ENCODE measurements around the gene KCTD17. TPM values are rescaled to one million over a fixed set of nuclear protein-coding genes. Genes with fewer than 3 reads are reported as not detected.

Gene KCTD17
- total RNA-seq, 1 donor from 2014 or later = 46.9 TPM

DNA sequence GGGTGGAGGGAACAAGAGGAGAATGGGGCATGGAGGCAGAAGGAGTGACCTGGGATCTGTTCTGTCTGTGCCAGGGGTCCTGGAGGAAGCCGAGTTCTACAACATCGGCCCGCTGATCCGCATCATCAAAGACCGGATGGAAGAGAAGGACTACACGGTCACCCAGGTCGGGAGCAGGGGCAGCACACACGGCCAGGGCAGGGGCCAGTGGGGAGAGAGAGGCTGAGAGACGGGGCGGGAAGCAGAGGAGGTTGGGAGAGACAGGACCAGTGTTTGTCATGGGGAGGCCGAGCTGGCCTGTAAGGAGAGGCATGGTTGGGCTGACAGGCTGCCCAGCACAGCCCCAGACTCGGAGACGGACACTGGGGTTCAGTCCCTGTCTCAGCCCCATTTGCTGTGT lies 4.7 kb downstream of the KCTD17 start:
- TF ChIP-seq, protein P1, sequence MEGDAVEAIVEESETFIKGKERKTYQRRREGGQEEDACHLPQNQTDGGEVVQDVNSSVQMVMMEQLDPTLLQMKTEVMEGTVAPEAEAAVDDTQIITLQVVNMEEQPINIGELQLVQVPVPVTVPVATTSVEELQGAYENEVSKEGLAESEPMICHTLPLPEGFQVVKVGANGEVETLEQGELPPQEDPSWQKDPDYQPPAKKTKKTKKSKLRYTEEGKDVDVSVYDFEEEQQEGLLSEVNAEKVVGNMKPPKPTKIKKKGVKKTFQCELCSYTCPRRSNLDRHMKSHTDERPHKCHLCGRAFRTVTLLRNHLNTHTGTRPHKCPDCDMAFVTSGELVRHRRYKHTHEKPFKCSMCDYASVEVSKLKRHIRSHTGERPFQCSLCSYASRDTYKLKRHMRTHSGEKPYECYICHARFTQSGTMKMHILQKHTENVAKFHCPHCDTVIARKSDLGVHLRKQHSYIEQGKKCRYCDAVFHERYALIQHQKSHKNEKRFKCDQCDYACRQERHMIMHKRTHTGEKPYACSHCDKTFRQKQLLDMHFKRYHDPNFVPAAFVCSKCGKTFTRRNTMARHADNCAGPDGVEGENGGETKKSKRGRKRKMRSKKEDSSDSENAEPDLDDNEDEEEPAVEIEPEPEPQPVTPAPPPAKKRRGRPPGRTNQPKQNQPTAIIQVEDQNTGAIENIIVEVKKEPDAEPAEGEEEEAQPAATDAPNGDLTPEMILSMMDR (IDR thresholded peaks at IDR 0.05; ENCODE audit: unreplicated experiment) = no peak
- peaks cover 4% of the 10 kb centered on the region for H3K4me1 Mint-ChIP-seq (ENCODE audit: unreplicated experiment)
- H3K27ac Mint-ChIP-seq (ENCODE audit: unreplicated experiment) = no peak overlapping the region
- peaks cover 11% of the 10 kb centered on the region for H3K27me3 Mint-ChIP-seq (ENCODE audit: unreplicated experiment)
- DNase-seq (ENCODE audit: low spot score) = no peak
- no peak overlapping the region for H3K4me3 Mint-ChIP-seq (ENCODE audit: unreplicated experiment)
- no peaks in the 10 kb centered on the region for H3K9me3 Mint-ChIP-seq (ENCODE audit: unreplicated experiment)
- peaks cover 10% of the 10 kb centered on the region for H3K36me3 Mint-ChIP-seq (ENCODE audit: low read depth, unreplicated experiment)

DNA sequence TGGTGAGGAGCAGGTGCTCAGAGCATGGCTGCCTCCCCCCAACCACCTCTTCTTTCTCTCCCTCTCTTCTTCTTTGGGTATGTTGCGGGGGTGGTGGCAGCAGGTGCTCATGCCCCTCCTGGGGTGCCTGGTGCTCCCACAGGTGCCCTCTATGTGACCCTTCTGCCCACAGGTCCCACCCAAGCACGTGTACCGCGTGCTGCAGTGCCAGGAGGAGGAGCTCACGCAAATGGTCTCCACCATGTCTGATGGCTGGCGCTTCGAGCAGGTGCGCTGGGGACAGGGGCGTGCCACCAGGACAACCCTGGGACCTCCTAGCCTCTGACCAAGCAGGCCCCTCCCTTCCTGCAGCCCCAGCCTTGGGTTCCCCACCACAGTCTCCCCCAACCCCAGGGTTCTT lies 5.7 kb downstream of the KCTD17 start:
- Mint-ChIP-seq H3K36me3 (ENCODE audit: low read depth, unreplicated experiment) (peaks cover 10% of the 10 kb centered on the region), H3K27me3 (ENCODE audit: unreplicated experiment) (peaks cover 11% of the 10 kb centered on the region), H3K4me3 (ENCODE audit: unreplicated experiment) (peak overlapping the region; percentile 42), H3K4me1 (ENCODE audit: unreplicated experiment) (peaks cover 4% of the 10 kb centered on the region), H3K27ac (ENCODE audit: unreplicated experiment) (no peak overlapping the region), H3K9me3 (ENCODE audit: unreplicated experiment) (no peaks in the 10 kb centered on the region)
- TF ChIP-seq, protein P1 (IDR thresholded peaks at IDR 0.05; ENCODE audit: unreplicated experiment) = no peak
- no peak for DNase-seq (ENCODE audit: low spot score)

DNA sequence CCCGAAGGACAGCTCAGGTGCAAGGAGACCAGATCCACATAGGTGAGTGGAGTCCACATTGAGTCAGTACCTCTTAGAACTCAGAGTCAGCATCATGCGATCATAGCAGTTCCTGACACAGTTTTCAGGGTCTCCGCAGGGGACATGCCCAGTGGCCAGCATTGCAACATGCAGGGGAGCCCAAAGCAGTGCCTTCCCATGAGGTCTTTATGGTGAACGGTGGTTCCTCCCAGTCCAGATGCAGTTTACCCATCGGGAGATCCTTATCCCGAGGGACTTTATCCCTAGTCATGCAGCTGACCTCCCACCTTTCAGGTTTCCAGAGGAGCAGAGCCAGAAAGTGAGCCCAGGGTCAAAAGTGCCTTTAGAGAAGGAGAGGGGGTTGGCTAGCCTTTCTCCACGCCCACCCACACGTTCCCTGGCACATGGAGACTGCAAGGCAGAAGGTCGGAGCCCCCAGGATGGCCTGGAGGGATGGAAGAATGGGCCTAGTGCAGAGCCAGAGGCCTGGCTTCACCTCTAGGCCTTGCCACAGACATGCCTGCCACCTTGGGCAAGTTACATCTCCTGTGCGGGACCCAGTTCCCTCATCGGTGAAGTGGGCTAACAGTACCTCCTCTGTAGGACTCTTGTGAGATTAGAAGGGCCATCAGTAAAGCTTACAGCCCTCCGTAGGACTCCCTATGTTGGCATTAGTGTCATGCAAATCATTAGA lies 6.4 kb downstream of the KCTD17 start:
- Mint-ChIP-seq H3K27ac (ENCODE audit: unreplicated experiment) (no peak overlapping the region), H3K27me3 (ENCODE audit: unreplicated experiment) (peaks cover 7% of the 10 kb centered on the region), H3K36me3 (ENCODE audit: low read depth, unreplicated experiment) (peaks cover 10% of the 10 kb centered on the region), H3K4me1 (ENCODE audit: unreplicated experiment) (no peaks in the 10 kb centered on the region), H3K4me3 (ENCODE audit: unreplicated experiment) (peak overlapping the region; percentile 52), H3K9me3 (ENCODE audit: unreplicated experiment) (no peaks in the 10 kb centered on the region)
- DNase-seq (ENCODE audit: low spot score) = no peak
- TF ChIP-seq, protein P1 (IDR thresholded peaks at IDR 0.05; ENCODE audit: unreplicated experiment) = no peak

DNA sequence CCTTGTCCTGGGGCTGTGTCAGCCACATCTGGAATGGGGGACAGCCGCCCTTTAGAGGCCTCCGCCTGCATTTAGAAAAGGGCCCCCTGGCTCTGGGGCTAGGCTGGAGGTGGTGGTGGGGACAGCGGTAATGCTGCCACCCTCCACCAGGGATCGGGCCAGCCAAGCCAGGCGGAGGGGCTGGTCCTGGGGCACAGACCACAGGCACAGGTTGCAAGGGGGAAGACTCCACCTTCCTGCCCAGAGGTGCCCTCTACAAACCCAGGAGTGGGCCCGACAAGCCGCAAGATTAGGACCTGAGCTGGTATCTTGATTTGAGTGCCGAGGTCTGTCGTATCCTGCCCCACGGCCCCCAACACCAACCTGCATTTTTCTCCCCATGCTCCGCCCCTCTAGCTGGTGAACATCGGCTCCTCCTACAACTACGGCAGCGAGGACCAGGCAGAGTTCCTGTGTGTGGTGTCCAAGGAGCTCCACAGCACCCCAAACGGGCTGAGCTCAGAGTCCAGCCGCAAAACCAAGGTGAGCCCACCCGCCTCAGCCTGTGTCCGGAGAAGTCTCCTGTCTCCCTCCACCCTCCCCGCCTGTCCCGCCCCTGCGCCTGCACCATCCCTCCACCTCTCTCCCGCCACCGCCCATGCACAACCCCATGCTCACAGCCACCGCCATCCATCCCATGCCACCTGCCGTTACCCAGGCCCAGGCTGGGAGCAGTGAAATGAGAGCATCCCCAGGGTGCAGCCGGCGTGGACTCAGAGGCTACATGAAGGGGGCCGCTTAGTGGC lies 7.6 kb downstream of the KCTD17 start:
- no peaks in the 10 kb centered on the region for H3K9me3 Mint-ChIP-seq (ENCODE audit: unreplicated experiment)

More for the DNA sequence above, 7.6 kb downstream of the KCTD17 start:
- TF ChIP-seq, protein P1 (IDR thresholded peaks at IDR 0.05; ENCODE audit: unreplicated experiment) = peak; percentile 19
- Mint-ChIP-seq H3K27ac (ENCODE audit: unreplicated experiment) (no peak overlapping the region), H3K27me3 (ENCODE audit: unreplicated experiment) (peaks cover 8% of the 10 kb centered on the region), H3K4me1 (ENCODE audit: unreplicated experiment) (no peaks in the 10 kb centered on the region), H3K4me3 (ENCODE audit: unreplicated experiment) (no peak overlapping the region), H3K36me3 (ENCODE audit: low read depth, unreplicated experiment) (peaks cover 10% of the 10 kb centered on the region)
- DNase-seq (ENCODE audit: low spot score) = no peak

Measured in endothelial cell (in vitro differentiated cells).